MM.1S (cell line): ENCODE measurements around the gene C6orf163.

Experiments
- DNase-seq: peaks from one replicate; pipeline ENCODE4 v3.0.0-alpha.2; 2015
- H2AFZ ChIP-seq: fragments of 300-600 bp; sonication (generic); 2 replicates; pipeline ENCODE4 v1.6.0; 2016; ENCODE audit warnings: antibody characterized with exemption, low read length
- H3F3A ChIP-seq: fragments of 300-600 bp; sonication (generic); 2 replicates; pipeline ENCODE4 v1.6.1; 2016; ENCODE audit warnings: mild to moderate bottlenecking, antibody characterized with exemption, low read length, moderate library complexity, mixed read lengths; ENCODE audit not compliant: insufficient read depth
- H3K27ac ChIP-seq: fragments of 300-600 bp; sonication (generic); 2 replicates; pipeline ENCODE4 v1.5.1; 2016; ENCODE audit warnings: mild to moderate bottlenecking, low read length
- H3K27me3 ChIP-seq: fragments of 300-600 bp; sonication (generic); replicated peaks from 2 replicates; pipeline ENCODE4 v1.6.0; 2016; ENCODE audit warnings: low read length; ENCODE audit not compliant: insufficient read depth
- H3K36me3 ChIP-seq: fragments of 300-600 bp; sonication (generic); replicated peaks from 2 replicates; pipeline ENCODE4 v1.6.1; 2016; ENCODE audit warnings: mild to moderate bottlenecking, low read length, mixed read lengths; ENCODE audit not compliant: insufficient read depth
- H3K4me1 ChIP-seq: fragments of 300-600 bp; sonication (generic); 2 replicates; pipeline ENCODE4 v1.6.1; 2016; ENCODE audit warnings: low read length, mixed read lengths
- H3K4me2 ChIP-seq: fragments of 300-600 bp; sonication (generic); 2 replicates; pipeline ENCODE4 v1.6.0; 2016; ENCODE audit warnings: low read depth, low read length
- H3K4me3 ChIP-seq: fragments of 300-600 bp; sonication (generic); 2 replicates; pipeline ENCODE4 v1.5.1; 2016; ENCODE audit warnings: low read length, mixed read lengths
- H3K79me2 ChIP-seq: fragments of 300-600 bp; sonication (generic); 2 replicates; pipeline ENCODE4 v1.6.1; 2016; ENCODE audit warnings: mixed run types, low read length, mixed read lengths
- H3K9ac ChIP-seq: fragments of 300-600 bp; sonication (generic); 2 replicates; pipeline ENCODE4 v1.6.1; 2016; ENCODE audit warnings: low read length, mixed read lengths
- H3K9me2 ChIP-seq: fragments of 300-600 bp; sonication (generic); replicated peaks from 2 replicates; pipeline ENCODE4 v1.6.1; 2016; ENCODE audit warnings: mild to moderate bottlenecking, low read length, mixed read lengths; ENCODE audit not compliant: insufficient read depth
- H3K9me3 ChIP-seq: fragments of 300-600 bp; sonication (generic); replicated peaks from 2 replicates; pipeline ENCODE4 v1.6.1; 2016; ENCODE audit warnings: mild to moderate bottlenecking, low read length, mixed read lengths; ENCODE audit not compliant: insufficient read depth
- H4K20me1 ChIP-seq: fragments of 300-600 bp; sonication (generic); 2 replicates; pipeline ENCODE4 v1.6.1; 2016; ENCODE audit warnings: mild to moderate bottlenecking, low read length, moderate library complexity, mixed read lengths; ENCODE audit not compliant: insufficient read depth
- EZH2 ChIP-seq: fragments of 300-600 bp; sonication (generic); optimal IDR thresholded peaks from 2 replicates; pipeline ENCODE3; 2017; ENCODE audit warnings: low read depth, mild to moderate bottlenecking, antibody characterized with exemption, low read length, mixed read lengths
- EZH2phosphoT487 ChIP-seq: fragments of 300-600 bp; sonication (generic); IDR thresholded peaks from 2 replicates; pipeline ENCODE4 v1.6.1; 2018; ENCODE audit warnings: antibody characterized with exemption, low read length
- TF ChIP-seq, protein P1 (sequence below): fragments of 300-600 bp; sonication (generic); IDR thresholded peaks from 2 replicates; pipeline ENCODE4 v1.5.1; 2016; ENCODE audit warnings: antibody characterized with exemption, low read length, mixed read lengths

Gene C6orf163

DNA sequence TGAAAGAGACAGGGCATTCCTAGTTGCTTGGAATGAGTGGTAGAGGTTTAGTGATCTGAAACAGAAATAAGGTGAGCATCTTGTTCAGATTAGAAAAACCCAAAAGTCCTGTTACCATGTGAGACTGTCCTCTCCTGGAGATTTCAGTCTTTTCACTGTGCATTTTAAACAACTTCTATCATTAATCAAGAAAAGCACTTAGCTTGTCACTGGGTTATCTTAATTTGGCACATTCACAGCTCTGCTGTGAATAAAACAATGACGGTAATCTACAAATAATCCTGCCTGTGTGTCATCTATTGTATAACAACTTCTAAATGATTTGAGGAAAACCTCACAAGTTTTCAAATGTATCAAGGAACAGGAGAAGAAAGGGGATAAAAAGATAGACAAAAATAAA, 31.8 kb upstream of the C6orf163 start:
- no peak overlapping the region for H3K27ac ChIP-seq
- no peaks in the 10 kb centered on the region for H3K79me2 ChIP-seq
- DNase-seq: no peak
- no peaks in the 10 kb centered on the region for H3K9me2 ChIP-seq
- no peaks in the 10 kb centered on the region for H3F3A ChIP-seq
- H3K9me3 ChIP-seq: no peaks in the 10 kb centered on the region
- no peaks in the 10 kb centered on the region for H3K4me1 ChIP-seq
- no peak overlapping the region for H3K4me3 ChIP-seq
- H3K9ac ChIP-seq: no peak overlapping the region
- H2AFZ ChIP-seq: no peak overlapping the region
- no peak overlapping the region for H3K4me2 ChIP-seq
- no peaks in the 10 kb centered on the region for H4K20me1 ChIP-seq
- H3K36me3 ChIP-seq: no peaks in the 10 kb centered on the region
- TF ChIP-seq EZH2phosphoT487 (no peak), EZH2 (no peak)
- TF ChIP-seq, protein P1, sequence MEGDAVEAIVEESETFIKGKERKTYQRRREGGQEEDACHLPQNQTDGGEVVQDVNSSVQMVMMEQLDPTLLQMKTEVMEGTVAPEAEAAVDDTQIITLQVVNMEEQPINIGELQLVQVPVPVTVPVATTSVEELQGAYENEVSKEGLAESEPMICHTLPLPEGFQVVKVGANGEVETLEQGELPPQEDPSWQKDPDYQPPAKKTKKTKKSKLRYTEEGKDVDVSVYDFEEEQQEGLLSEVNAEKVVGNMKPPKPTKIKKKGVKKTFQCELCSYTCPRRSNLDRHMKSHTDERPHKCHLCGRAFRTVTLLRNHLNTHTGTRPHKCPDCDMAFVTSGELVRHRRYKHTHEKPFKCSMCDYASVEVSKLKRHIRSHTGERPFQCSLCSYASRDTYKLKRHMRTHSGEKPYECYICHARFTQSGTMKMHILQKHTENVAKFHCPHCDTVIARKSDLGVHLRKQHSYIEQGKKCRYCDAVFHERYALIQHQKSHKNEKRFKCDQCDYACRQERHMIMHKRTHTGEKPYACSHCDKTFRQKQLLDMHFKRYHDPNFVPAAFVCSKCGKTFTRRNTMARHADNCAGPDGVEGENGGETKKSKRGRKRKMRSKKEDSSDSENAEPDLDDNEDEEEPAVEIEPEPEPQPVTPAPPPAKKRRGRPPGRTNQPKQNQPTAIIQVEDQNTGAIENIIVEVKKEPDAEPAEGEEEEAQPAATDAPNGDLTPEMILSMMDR: no peak
- H3K27me3 ChIP-seq: no peaks in the 10 kb centered on the region

DNA sequence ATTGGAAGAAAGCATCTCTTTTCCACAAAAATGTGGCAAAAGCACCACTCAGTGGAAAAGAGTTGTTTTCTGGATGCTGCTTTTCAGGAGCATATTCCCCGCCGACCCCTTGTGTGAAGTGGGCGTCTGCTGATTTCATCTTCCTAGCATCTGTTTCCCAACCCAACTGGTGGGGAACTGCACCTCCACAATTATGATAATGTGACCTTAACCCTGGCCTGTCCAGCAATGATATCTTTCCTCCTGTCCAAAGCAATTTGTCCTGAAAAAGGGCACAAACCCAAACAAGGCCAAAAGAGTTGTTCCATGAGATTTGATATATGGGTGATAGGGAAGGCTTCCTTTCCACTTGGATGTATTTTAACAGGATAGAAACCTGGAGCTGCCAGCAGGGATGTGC, 29.5 kb upstream of the C6orf163 start:
- no peaks in the 10 kb centered on the region for H3K36me3 ChIP-seq
- no peaks in the 10 kb centered on the region for H3K4me1 ChIP-seq
- no peaks in the 10 kb centered on the region for H3K79me2 ChIP-seq
- no peaks in the 10 kb centered on the region for H3F3A ChIP-seq
- no peak overlapping the region for H3K4me2 ChIP-seq
- H3K27ac ChIP-seq: no peak overlapping the region
- H3K9me3 ChIP-seq: no peaks in the 10 kb centered on the region
- H3K9ac ChIP-seq: no peak overlapping the region
- no peak for DNase-seq
- TF ChIP-seq EZH2 (no peak), EZH2phosphoT487 (no peak)
- TF ChIP-seq, protein P1: no peak
- no peaks in the 10 kb centered on the region for H3K9me2 ChIP-seq
- no peak overlapping the region for H3K4me3 ChIP-seq
- H4K20me1 ChIP-seq: no peaks in the 10 kb centered on the region
- H3K27me3 ChIP-seq: no peaks in the 10 kb centered on the region
- H2AFZ ChIP-seq: no peak overlapping the region

DNA sequence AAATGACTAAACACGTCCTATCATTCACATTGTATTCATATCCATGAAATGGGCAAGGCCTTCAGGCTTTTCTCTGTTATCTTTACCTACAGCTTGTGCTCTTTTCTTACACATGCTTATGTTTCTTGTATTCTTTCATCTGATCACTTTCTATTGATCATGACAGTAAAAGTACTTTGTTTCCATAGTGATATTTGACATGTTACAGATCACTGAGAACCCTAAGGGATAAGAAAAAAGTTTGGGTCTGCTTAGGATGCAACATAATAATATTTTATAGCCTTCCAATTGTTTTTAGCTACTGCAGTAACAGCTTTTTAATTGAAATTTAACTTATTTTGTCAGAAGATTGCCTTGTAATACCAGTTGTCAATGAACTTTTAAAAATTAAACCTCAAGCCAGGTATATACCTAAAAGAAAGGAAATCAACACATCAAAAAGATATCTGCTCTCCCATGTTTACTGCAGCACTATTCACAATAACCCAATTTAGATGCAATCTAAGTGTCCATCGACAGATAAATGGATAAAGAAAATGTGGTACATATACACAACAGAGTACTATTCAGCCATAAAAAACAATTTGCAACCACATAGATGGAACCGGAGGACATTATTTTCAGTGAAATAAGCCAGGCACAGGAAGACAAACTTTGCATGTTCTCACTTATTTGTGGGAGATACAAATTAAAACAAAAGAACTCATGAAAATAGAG, 25.2 kb upstream of the C6orf163 start:
- no peak overlapping the region for H3K27ac ChIP-seq
- no peak overlapping the region for H3K4me3 ChIP-seq
- peaks cover 5% of the 10 kb centered on the region for H3K4me1 ChIP-seq
- peaks cover 6% of the 10 kb centered on the region; the same call in 1 of the 2 replicates for H3K79me2 ChIP-seq
- no peaks in the 10 kb centered on the region for H3F3A ChIP-seq
- no peaks in the 10 kb centered on the region for H4K20me1 ChIP-seq
- H2AFZ ChIP-seq: no peak overlapping the region
- H3K27me3 ChIP-seq: no peaks in the 10 kb centered on the region
- TF ChIP-seq EZH2phosphoT487 (no peak), EZH2 (no peak)
- TF ChIP-seq, protein P1: no peak
- H3K9me2 ChIP-seq: no peaks in the 10 kb centered on the region
- H3K4me2 ChIP-seq: no peak overlapping the region
- H3K9ac ChIP-seq: no peak overlapping the region
- H3K9me3 ChIP-seq: no peaks in the 10 kb centered on the region
- DNase-seq: no peak
- no peaks in the 10 kb centered on the region for H3K36me3 ChIP-seq
